Heart left ventricle (tissue), 16 donors: ENCODE data around the gene ERN1. TPM values are rescaled to one million over a fixed set of nuclear protein-coding genes. Genes with fewer than 3 reads are reported as not detected.

Experiments used
- ATAC-seq, 4 donors: fragments of 200-7000 bp; cut with Tn5 transposase; one replicate each; pipeline ENCODE4 v1.9.1; 2020 to 2022; ENCODE audit warnings: moderate library complexity in 4 of 4, mild to moderate bottlenecking in 3 of 4, moderate number of reproducible peaks in 1 of 4
- DNase-seq, 5 donors: peaks; one replicate each; pipeline ENCODE4 v3.0.0-alpha.2; 2020
- H3K27ac ChIP-seq, 12 donors: fragments of 200-600 bp; sonication (generic) in 4 of 12; one replicate each; pipeline versions ENCODE4 v1.5.0 to v1.8.0; 2016 to 2022; ENCODE audit warnings: mild to moderate bottlenecking in 2 of 12
- H3K27me3 ChIP-seq, 9 donors: fragments of 200-600 bp; sonication (generic) in 2 of 9; one replicate each; pipeline versions ENCODE4 v1.5.1 to v1.8.0; 2016 to 2022; ENCODE audit warnings: mild to moderate bottlenecking in 3 of 9
- H3K36me3 ChIP-seq, 9 donors: fragments of 200-600 bp; sonication (generic) in 2 of 9; one replicate each; pipeline versions ENCODE4 v1.5.0 to v1.8.0; 2018 to 2022; ENCODE audit warnings: mild to moderate bottlenecking in 2 of 9
- H3K4me1 ChIP-seq, 12 donors: fragments of 200-600 bp; sonication (generic) in 4 of 12; one replicate each; pipeline versions ENCODE4 v1.5.0 to v1.8.0; 2016 to 2022; ENCODE audit warnings: mild to moderate bottlenecking in 3 of 12
- H3K4me3 ChIP-seq, 12 donors: fragments of 200-600 bp; sonication (generic) in 4 of 12; one replicate each; pipeline versions ENCODE4 v1.5.0 to v1.8.0; 2017 to 2022; ENCODE audit warnings: mild to moderate bottlenecking in 9 of 12, moderate library complexity in 4 of 12
- H3K9me3 ChIP-seq, 12 donors: fragments of 200-600 bp; sonication (generic) in 4 of 12; one replicate each; pipeline versions ENCODE4 v1.5.0 to v1.8.0; 2016 to 2022; ENCODE audit warnings: mild to moderate bottlenecking in 1 of 12
- POLR2A ChIP-seq, 2 donors: fragments of 450-650 bp; IDR thresholded peaks; one replicate each; pipeline ENCODE4 v1.6.1; 2017; ENCODE audit warnings: antibody characterized with exemption in 2 of 2, mild to moderate bottlenecking in 2 of 2, moderate library complexity in 2 of 2
- WGBS, 4 donors: extraction: QIAGEN DNeasy Blood & Tissue Kit in 2 of 4; methylation state at CpG; one replicate each; pipeline versions ENCODE4 v1.1.5 to v1.1.7; 2013 to 2018; 5-methylcytosine and 5-hydroxymethylcytosine counted together
- intact Hi-C, 10 donors: fragments of 100-400 bp; cut with DNase I; formaldehyde crosslinking; loops; one replicate each; pipeline versions ENCODE4 v1.11.1 to v1.14.2; 2022
- polyA plus RNA-seq, 2 donors: library from polyadenylated mRNA; stranded (reverse); fragments of 200-250 nt; gene quantifications; one replicate each; pipeline ENCODE4 v1.2.3, GENCODE V29; 2013
- total RNA-seq, 9 donors: library from RNA; depleted of rRNA in 2 of 9; stranded (reverse); fragments of >200 nt in 2 of 9; fragmentation: NEBNext Ultra II Directional in 3 of 9; extraction: Animal tissue kit (Norgen Biotek cat#: 25700) in 3 of 9; gene quantifications; one replicate each; pipeline versions ENCODE4 v1.1.0 to v1.2.4, GENCODE V29; 2016 to 2023
- TF ChIP-seq, protein P1 (sequence below), 12 donors: fragments of 200-600 bp; sonication (generic) in 4 of 12; IDR thresholded peaks; one replicate each; pipeline versions ENCODE4 v1.5.0 to v1.8.0; 2018 to 2022; ENCODE audit warnings: antibody characterized with exemption in 12 of 12, mild to moderate bottlenecking in 5 of 12
- donor health status: ischemic (EF 13 %, LVEDD 7.1; RV severe dilation, severe dysfunction).
- donor health status: healthy with polysubstance abuse.
- donor health status: DM: no; HTN: yes; CAD: no.
- donor health status: DM: no; HTN: no; CAD: no.
- donor health status: ischemic (EF 25% LVEDD 6.9; RV normal size, moderate dysfunction).
- donor health status: ischemic (EF 25% LVEDD 5.7; RV mildly dilated, moderate dysfunction).
- donor health status: healthy.
- donor health status: DM: yes; HTN: yes; CAD: no.
- donor health status: ischemic (EF 35%, LVEDD 5.7; RV mildly dilated, moderate dysfunction).
- donor health status: nonischemic (EF 11% LVEDD 7.7; RV severe dilation, severe dysfunction).
- donor health status: DM: yes; HTN: yes; CAD: no.
- donor health status: PGD.
- donor health status: ischemic (EF 29% LVEDD 5.4; RV normal size, mild dysfunction).
- donor health status: nonischemic (EF 23%, LVEDD 6.1; RV moderate dilation, normal function).

ERN1 gene
- total and polyA plus RNA-seq, 11 donors: 1.5 to 18.7 (median 7.4) TPM

DNA sequence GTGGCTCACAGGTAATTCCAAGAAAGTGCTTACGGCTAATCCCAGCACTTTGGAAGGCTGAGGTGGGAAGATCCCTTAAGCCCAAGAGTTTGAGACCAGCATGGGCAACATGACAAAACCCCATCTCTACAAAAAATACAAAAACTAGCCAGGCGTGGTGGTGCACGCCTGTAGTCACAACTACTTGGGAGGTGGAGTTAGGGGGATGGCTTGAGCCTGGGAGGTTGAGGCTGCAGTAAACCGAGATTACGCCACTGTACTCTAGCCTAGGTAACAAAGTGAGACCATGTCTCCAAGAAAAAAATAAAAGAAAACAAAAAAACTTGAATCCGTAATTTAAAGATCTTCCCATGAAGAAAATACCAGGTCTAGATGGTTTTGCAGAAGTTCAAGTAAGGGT lies 114.5 kb downstream of the ERN1 start:
- WGBS, 4 donors: 90 to 96% (median 94%) methylated on average over 6 of the region's 6 CpGs
- no peaks in the 10 kb centered on the region for H3K27me3 ChIP-seq
- H3K9me3 ChIP-seq: no peaks in the 10 kb centered on the region
- TF ChIP-seq, protein P1, sequence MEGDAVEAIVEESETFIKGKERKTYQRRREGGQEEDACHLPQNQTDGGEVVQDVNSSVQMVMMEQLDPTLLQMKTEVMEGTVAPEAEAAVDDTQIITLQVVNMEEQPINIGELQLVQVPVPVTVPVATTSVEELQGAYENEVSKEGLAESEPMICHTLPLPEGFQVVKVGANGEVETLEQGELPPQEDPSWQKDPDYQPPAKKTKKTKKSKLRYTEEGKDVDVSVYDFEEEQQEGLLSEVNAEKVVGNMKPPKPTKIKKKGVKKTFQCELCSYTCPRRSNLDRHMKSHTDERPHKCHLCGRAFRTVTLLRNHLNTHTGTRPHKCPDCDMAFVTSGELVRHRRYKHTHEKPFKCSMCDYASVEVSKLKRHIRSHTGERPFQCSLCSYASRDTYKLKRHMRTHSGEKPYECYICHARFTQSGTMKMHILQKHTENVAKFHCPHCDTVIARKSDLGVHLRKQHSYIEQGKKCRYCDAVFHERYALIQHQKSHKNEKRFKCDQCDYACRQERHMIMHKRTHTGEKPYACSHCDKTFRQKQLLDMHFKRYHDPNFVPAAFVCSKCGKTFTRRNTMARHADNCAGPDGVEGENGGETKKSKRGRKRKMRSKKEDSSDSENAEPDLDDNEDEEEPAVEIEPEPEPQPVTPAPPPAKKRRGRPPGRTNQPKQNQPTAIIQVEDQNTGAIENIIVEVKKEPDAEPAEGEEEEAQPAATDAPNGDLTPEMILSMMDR (IDR thresholded peaks at IDR 0.05): no peak
- no peak for TF ChIP-seq POLR2A (IDR thresholded peaks at IDR 0.05)
- DNase-seq: no peak
- peaks cover 0 to 57% (median 13%) of the 10 kb centered on the region in 12 donors for H3K4me1 ChIP-seq
- peaks cover 0 to 8% (median 0%) of the 10 kb centered on the region in 9 donors for H3K36me3 ChIP-seq
- H3K4me3 ChIP-seq: peak overlapping the region in 4 of 12 donors; percentile 11 to 63 (median 36)
- ATAC-seq: no peak
- intact Hi-C loops: no loop called here
- H3K27ac ChIP-seq: peak overlapping the region in 11 of 12 donors; percentile 22 to 94 (median 62)

DNA sequence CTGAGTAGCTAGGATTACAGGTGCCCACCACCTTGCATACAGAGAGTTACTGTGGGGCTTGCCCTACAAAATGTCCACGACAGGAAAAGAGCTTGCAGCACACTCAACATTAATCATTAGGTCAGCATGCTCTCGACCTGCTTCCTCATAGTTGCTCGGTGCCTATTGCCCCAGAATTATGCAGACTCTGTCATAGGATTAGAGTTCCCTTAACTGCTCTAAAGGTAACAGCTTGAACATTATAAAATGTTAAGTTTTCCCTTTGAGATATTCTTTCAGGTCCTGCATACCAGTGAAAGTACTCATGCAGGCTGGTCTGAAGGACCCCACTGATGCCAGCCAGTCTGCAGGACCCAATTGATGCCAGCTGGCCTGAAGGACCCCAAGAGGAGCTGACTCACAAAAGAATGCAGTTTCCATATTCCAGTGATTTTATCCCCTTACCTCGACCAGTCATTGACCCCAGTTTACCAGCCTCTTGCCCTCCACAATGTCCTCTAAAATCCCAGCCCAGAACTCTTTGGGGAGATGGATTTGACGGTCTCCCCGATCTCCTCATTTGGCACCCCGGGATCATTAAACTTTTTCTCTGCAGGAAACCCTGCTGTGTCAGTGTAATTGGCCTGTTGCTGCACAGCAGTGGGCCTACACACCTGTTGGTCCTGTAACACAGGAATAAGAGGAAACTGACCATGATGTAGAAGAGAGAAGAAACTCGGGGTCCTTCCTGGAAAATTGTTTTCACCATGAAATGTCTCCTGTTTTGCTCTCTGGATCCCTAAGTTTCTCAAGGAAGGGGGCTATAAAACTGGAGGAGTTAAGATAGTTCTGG lies 120.2 kb downstream of the ERN1 start:
- H3K9me3 ChIP-seq: no peaks in the 10 kb centered on the region
- WGBS, 4 donors: 64 to 67% (median 66%) methylated on average over 8 of the region's 8 CpGs
- no peak for TF ChIP-seq POLR2A (IDR thresholded peaks at IDR 0.05)
- TF ChIP-seq, protein P1 (IDR thresholded peaks at IDR 0.05): no peak
- peak overlapping the region in 3 of 12 donors; percentile 35 to 89 (median 70) for H3K27ac ChIP-seq
- H3K36me3 ChIP-seq: peaks cover 0 to 11% (median 0%) of the 10 kb centered on the region in 9 donors
- DNase-seq (no peak), ATAC-seq (no peak)
- no peak overlapping the region for H3K4me3 ChIP-seq
- H3K27me3 ChIP-seq: no peaks in the 10 kb centered on the region
- intact Hi-C loops: no loop called here
- peaks cover 5 to 54% (median 39%) of the 10 kb centered on the region in 12 donors for H3K4me1 ChIP-seq

- intact Hi-C loops: no loop called here
- WGBS, 4 donors: 51 to 64% (median 58%) methylated on average over 4 of the region's 4 CpGs
- H3K4me1 ChIP-seq: peaks cover 5 to 54% (median 37%) of the 10 kb centered on the region in 12 donors
- ATAC-seq (no peak), DNase-seq (no peak)
- H3K36me3 ChIP-seq: peaks cover 0 to 16% (median under 1%) of the 10 kb centered on the region in 9 donors
- TF ChIP-seq POLR2A (IDR thresholded peaks at IDR 0.05): no peak
- TF ChIP-seq, protein P1 (IDR thresholded peaks at IDR 0.05): no peak
- no peaks in the 10 kb centered on the region for H3K9me3 ChIP-seq
- no peaks in the 10 kb centered on the region for H3K27me3 ChIP-seq
- no peak overlapping the region for H3K4me3 ChIP-seq
- peak overlapping the region; percentile 29 to 92 (median 74) for H3K27ac ChIP-seq
Measured at GRCh38 chr17:64008830-64009229, 121.1 kb downstream of the ERN1 start.

- Histone ChIP-seq H3K27me3 (no peaks in the 10 kb centered on the region), H3K27ac (peak overlapping the region; percentile 35 to 92 (median 74)), H3K36me3 (peaks cover 0 to 21% (median 6%) of the 10 kb centered on the region in 9 donors), H3K4me3 (no peak overlapping the region), H3K4me1 (peaks cover 5 to 54% (median 37%) of the 10 kb centered on the region in 12 donors), H3K9me3 (no peaks in the 10 kb centered on the region)
- WGBS, 4 donors: 77 to 83% (median 80%) methylated on average over 5 of the region's 5 CpGs
- DNase-seq (no peak), ATAC-seq (no peak)
- intact Hi-C loops: no loop called here
- no peak for TF ChIP-seq POLR2A (IDR thresholded peaks at IDR 0.05)
- TF ChIP-seq, protein P1 (IDR thresholded peaks at IDR 0.05): no peak
Measured at GRCh38 chr17:64008346-64008745, 121.6 kb downstream of the ERN1 start.
